ENCODE data around the gene WBP2.

GRCh38 chr17:75834928-75835653 is 20.0 kb downstream of the WBP2 start:
- TF ChIP-seq POLR2AphosphoS2 (IDR thresholded peaks at IDR 0.05; ENCODE audit: low read depth, low read length): no peak
- TF ChIP-seq ZBTB40 (IDR thresholded peaks at IDR 0.05; ENCODE audit: borderline replicate concordance): no peak
- TF ChIP-seq ZNF384 (IDR thresholded peaks at IDR 0.05; ENCODE audit: borderline replicate concordance, low read depth, low read length): no peak
- no peak for TF ChIP-seq REST (IDR thresholded peaks at IDR 0.05; ENCODE audit: low read depth, low read length)
- no peak for TF ChIP-seq POLR2A (IDR thresholded peaks at IDR 0.05; ENCODE audit: low read depth, low read length)
- TF ChIP-seq NFYB (IDR thresholded peaks at IDR 0.05; ENCODE audit: insufficient read depth, low read depth, low read length): no peak
- TF ChIP-seq CTCF (IDR thresholded peaks at IDR 0.05 in 2 of 3, conservative IDR thresholded peaks at IDR 0.05 in 1 of 3; ENCODE audit: control insufficient read depth in 2 of 3, extremely low read depth in 1 of 3, insufficient read depth in 1 of 3, low read depth in 3 of 3, low read length in 3 of 3): no peak
- no peak for TF ChIP-seq CREM (IDR thresholded peaks at IDR 0.05; ENCODE audit: low read depth)
- TF ChIP-seq TCF3 (IDR thresholded peaks at IDR 0.05; ENCODE audit: borderline replicate concordance, insufficient read depth, low read depth, low read length): no peak

All from GM12878 (cell line).